Endometrial microvascular endothelial cells (primary cell): ENCODE data around the gene MAML3. TPM values are rescaled to one million over a fixed set of nuclear protein-coding genes. Genes with fewer than 3 reads are reported as not detected.

ENCODE experiments used
- in situ Hi-C: cut with HindIII; loops from 2 replicates; pipeline ENCODE4 v1.10.0; 2017; ENCODE audit warnings: low sequenced_read_pairs, low pct_unique_long_range_greater_than_20kb; ENCODE audit errors: inconsistent ontology term
- total RNA-seq: library from RNA; depleted of rRNA; stranded (reverse); fragments of >200 nt; gene quantifications from one replicate; pipeline ENCODE4 v1.2.3, GENCODE V29; 2015; ENCODE audit errors: inconsistent ontology term

Gene MAML3
- total RNA-seq, 1 donor from 2014 or later, result 9.7 TPM

DNA sequence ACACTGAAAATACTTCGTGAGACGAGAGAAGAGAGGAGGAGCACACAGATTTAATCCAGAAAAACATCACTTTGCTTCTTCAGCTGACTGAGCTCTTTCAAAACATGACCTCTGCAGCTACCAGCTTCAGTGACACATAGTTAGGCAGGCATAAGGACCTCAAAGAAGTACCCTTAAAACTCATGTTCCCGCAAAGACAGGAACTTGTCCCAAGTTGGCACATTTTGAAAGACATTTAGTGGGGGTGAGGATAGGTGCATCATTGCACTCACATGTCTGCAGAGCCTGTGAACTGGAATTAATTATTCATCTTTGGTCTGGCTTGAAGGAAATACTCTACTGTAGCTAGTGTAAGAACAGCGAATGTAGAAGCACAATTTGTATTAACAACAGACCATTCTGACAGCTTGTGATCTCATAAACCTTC, 266.6 kb downstream of the MAML3 start:
- in situ Hi-C loops, result loop anchor here (25.0 kb wide), 1 partner anchor 275 kb away; the partner anchor contains the start of gene MAML3

DNA sequence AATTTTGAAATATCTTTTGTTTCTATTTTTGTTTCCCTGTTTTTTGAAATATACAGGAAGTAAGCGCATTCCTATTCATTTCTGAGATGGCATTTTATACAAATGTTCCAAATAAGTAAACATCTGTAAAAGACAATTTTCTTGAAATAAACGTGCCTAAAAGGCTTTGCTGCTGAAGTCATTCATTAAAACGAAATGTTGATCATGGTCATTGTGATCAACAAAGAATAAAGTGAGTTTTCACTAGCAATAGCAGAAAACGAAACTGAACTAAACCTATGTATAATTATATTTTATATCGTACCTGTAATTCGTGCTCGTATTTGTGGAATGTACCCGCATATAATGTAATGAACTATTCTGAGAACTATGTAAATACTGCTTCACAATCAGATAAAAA, 267.2 kb downstream of the MAML3 start:
- in situ Hi-C loops, result loop anchor here (25.0 kb wide), 1 partner anchor 276 kb away; the partner anchor contains the start of gene MAML3

DNA sequence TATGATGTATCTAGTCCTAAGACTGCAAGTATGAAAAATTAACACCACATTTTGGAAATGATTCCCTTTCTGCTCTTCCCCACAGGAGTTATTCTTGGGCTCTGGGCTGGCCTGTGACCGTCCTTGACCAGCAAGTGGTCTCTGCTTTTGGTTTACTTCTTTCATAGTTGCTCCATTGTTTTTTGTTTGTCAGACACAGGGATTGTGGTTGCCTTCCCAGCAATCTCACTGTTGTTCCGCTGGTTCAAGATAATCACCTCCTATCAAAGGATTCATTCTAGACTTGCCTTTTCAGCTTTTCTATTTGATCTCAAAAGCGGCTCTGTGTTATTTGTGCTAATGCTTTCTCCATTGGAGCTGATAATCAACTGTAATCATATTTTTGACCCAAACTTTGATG, 269.5 kb downstream of the MAML3 start:
- in situ Hi-C loops, result loop anchor here (25.0 kb wide), 1 partner anchor 278 kb away; the partner anchor contains the start of gene MAML3

DNA sequence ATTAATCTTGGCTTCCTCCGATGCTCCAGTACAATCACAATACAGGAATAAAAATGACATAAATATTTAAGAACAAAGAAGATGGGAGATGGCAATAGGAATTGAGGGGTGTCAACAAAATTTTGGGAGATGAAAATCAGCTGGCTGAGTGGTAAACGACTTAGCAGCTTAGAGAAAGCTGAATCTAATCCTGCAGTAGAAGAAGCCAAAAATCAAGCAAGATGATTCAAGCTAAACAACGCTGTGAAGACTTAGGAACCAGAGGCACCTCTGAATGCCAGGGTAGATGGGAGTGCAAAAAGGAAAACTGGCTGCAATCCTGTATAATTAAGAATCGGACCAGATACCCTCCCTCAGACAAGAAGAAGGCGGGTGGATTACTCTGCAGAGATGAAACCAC, 273.1 kb downstream of the MAML3 start:
- in situ Hi-C loops, result loop anchor here (25.0 kb wide), 1 partner anchor 281 kb away; the partner anchor contains the start of gene MAML3

DNA sequence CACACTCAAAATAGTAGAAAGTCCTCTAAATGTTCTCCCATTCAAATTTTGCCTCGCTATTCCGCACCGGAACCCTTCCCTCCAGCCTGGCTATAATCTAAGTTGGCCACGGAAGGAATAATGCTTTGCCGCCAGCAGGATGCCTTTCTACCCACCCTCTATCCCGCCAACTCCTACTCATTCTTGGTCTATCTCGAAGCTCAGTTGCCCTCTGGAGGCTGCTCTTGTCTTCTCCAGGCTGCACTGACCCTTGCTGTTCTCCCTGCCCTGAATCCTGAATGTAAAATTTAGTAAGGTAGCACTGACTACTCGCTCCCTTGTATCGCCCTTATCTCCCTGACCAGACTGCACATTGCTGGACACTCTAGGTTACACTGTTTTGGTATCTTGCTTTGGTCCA, 275.9 kb downstream of the MAML3 start:
- in situ Hi-C loops, result loop anchor here (25.0 kb wide), 1 partner anchor 284 kb away; the partner anchor contains the start of gene MAML3

DNA sequence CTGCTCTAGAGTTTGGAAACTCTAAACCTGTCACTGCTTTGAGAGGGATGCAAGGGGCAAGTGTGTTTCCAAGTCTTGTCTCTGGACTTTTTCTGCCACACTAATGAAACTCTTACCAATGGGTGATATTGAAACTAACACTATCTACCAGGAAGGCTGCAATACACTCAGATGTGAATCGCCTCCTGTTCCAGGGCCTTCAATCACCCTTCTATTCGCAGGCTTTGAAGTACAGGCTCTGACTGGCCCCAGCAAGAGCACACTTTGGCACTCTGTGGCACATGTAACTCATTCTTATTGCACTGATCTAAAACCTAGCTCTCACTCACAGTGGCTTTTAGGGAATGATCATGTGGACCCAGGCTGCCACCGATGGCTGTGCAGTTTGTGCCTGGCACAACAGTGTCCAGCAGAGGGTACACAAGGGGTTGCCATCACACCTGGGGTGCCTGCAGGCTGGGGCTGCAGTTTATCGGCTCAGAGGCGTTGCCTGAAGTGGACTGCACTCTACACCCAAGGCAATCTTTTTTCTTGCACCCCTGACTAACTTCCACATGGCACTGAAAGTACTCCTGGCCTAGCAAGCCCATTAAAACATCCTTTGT, 277.5 kb downstream of the MAML3 start:
- in situ Hi-C loops, result loop anchor here (25.0 kb wide), 1 partner anchor 286 kb away; the partner anchor contains the start of gene MAML3

DNA sequence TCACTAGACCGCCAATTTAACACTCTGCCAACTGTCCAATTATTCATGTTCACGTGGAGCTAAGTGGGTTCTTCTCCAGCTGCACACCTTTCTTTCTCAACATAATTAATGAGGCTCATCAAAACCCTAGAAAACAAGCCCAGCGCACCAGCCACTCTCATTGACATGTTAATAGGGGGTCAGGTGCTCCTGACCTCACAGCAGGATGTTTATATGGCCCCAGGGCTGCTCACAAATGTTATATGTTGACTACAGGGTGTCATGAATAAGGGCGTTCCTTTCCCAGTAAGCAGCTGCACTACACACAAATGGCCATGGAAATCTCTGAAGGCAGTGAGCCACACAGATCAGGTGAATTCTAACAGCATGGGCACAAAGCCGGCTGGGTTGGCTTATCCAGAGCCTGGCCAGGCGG, 278.6 kb downstream of the MAML3 start:
- in situ Hi-C loops, result loop anchor here (25.0 kb wide), 1 partner anchor 287 kb away; the partner anchor contains the start of gene MAML3

DNA sequence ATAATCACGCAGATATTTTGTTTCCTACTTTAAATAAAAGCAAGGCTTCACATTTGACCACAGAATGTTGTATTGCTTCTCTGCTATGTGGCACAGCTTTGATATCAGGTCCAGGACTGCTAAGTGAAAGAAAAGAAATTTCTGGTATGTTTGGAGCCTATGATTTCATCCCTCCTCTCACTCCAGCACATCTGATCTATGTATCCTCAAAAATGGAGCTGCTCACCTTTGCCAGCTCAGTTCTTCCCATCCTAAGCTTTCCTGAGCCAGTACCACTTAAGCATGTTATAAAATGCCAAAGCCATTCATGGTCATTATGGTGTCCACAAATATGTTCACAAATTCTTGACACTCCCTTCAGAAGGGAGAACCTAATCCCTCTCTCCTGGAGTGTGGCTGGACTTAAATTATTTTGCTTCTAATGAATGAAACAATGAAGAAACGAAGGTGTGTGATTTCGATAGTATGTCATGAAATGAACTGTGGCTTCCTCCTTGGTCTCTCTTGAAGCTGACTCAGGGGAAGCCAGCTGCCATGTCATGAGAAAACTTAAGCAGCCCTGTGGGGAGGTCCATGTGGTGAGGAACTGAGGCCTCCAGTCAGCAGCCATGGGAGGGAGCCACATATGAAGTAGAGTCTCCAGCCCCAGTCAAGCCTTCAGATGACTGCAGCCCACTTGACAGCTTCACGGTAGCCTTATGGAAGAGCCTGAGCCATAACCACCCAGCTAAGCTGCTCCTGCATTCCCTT, 280.7 kb downstream of the MAML3 start:
- in situ Hi-C loops, result no loop called here

DNA sequence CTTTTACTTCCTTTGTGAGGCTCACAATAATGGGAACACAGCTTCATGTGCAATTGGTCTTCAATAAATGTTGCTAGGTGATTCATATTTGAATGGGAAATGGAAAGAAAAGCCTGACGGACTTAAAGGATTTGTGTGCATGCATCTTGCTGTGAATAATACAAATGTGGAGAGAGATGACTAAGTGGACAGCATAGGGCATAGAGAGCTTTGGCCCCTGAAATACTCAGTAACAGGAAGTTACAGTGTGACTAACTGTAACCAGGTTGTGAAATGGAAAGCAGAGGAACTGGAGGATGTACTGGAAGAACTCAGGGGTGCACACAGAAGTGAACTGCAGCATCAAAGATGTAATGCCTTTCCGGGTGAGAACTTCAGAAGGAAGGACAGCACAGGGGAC, 281.7 kb downstream of the MAML3 start:
- in situ Hi-C loops, result no loop called here

DNA sequence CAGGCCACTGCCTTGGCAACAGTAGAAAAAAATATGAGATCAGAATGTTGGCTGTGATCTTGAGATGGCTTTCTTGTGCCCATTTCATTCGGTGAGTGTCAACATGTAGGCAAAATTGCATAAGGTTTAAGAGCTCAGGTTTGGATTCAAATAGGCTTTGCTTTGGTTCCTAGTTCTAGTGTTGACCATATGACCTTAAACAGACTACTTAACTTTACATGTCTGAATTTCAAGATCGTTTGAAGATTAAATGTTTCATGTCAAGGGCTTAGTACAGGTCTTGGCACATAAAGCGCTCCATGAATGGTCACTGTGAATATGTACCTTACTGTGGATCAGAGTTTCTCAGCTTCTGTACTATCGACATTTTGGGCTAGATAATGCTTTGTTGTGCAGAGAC, 284.2 kb downstream of the MAML3 start:
- in situ Hi-C loops, result no loop called here

DNA sequence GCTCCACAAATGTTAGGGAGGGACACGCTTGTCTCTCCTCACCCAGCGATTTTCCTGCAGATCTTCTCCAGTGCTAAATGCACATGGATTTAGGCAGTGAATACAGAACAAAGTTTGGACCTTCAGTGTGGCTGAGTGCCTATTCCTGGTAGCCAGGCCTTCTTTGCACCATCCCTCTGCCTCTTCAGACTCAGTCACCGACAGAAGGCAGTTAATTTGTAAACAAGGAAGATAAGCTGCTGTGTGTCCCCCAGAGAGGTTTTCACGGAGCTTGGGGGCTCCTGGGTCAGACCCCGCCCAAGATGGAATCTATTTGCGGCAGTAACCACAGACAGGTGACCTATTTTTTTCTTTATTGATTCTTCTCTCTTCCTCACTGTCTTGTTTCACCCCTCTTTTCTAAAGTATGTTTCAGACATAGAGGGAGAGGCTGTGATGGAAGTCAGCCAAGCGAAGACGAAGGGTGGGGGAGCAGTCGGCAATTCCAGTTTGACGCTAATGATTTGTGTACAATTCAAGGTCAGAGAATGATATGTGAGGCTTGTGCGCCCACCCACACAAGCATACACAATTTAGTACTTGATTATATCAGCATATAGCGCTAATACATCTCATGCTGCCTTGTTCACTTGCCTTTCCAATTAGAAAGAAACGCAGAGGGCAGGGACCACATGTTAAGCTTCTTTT, 287.6 kb downstream of the MAML3 start:
- in situ Hi-C loops, result no loop called here

DNA sequence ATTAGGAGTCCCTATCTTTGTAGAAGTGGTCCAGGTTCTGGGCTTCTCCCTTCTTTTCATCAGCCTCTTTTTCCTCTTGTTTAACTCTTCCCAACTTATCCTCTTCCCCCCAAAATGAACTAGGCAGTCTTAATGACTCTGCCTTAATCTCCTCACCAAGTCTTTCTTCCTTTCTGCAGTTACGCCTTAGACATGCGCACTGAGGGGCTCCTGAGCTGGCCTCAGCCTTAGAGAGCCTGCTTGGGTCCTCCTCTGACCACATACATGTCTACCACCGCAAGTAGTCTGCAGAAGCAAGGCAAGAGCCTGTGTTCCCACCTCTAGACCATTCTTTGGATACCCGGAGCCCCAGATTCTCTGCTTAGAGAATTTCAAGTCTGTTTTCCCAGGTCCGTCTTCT, 288.4 kb downstream of the MAML3 start:
- in situ Hi-C loops, result no loop called here

DNA sequence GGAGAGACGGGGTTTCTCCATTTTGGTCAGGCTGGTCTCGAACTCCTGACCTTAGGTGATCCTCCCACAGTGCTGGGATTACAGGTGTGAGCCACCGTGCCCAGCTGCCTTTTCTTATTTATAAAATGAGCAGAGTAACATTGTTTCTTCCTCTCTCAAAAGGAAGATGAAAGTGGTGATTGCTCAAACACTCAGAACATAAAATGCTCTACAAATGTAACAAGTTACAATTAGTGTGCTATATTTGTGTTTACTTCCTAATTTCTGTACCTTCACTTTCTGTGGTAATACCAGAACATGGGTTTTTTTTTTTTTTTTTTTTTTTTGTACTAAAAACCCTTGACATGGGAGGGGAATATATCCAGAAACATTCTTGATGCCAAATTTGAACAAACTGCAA, 290.5 kb downstream of the MAML3 start:
- in situ Hi-C loops, result no loop called here

DNA sequence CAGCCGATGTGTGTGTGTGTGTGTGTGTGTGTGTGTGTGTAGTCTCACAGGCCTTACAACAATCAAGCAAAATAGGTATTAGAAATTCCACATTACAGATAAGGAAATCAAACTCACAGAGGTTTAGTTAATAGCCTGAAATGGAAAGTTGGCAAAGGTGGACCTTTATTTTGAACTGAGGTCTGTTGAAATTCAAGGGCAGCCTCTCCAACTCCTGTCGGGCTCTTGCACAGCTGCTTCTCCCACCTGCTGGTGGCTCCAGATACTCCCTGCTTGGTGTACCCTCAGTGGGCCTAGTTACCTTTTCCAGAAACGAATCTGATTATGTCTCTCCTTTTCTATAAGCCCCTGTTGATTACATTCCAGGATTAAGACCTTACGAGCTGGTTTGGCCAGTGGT, 292.5 kb downstream of the MAML3 start:
- in situ Hi-C loops, result no loop called here

DNA sequence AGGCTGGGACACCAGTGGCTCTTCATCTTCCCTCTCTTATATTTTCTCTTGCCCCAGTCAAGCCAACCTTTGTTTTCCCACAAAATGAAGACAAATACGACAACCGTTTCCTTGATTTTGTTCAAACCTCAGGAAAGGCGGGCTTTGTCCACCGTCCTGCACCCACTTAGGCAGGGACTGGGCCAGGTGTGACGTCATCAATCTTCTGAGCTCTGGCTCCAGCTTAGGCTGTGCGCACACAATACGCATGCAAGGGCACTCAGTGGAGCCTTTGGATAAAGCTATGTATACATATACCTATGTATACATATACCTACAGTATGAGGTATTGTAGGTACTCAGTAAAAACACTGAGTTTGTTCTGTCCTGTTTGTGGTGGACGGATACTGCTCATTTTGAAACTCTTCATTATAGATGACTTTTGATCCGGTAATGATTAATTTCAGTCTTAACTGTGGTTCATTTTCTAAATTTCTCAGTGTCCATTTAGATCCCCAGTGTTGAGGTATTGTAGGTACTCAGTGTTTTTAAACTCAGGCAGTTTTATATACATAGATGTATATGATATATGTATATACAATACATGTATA, 293.5 kb downstream of the MAML3 start:
- in situ Hi-C loops, result no loop called here

DNA sequence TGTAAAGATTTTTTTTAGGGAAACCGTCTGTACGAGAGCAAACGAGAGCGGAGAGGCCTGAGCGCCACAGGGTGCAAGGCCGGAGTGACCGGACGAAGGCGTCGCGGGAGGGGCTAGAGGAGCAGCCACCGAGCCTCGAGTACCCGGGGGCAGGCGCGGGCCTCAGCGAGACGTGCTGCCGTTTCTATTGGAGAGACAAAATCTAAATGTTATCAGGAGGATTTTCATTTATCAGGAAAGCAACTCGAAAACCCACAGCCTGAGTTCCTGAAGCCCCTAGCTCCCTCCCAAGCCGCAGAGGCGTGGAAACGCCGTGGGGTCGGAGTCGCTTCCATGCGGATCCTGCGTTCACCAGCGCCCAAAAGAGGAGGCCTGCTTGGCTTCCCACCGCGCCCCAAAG, 294.1 kb downstream of the MAML3 start:
- in situ Hi-C loops, result no loop called here

DNA sequence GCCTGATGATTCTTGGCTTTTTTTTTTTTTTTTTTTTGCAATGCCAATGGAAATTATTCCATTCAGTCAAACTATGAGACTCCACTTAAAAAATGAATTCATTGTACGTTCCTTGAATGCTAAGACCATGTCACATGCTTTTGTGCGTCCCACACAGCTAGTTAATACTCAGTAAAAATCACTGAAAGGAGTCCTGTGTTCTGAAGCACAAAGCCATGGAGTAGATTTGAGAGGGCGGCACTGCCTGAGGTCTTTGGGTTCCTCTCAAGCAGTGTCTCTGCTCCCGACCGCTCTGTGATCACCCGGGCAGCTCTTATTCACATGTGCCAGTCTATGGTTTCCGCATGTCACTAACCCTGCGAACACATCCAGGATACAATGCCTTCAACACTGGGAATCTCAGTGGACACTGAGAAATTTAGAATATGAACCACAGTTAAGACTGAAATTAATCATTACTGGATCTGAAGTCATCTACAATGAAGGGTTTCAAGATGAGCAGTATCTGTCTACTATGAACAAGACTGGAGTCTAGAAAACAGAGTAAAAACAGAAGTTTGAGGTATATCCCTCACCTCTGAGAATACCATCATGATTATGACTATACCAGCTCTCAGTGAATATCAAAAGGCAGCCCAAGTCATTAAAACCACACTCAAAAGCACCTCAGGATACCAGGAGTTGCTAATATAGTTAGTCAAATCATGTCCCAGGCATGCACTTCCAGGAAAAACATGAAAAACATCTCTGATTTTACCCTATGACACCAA, 295.4 kb downstream of the MAML3 start:
- in situ Hi-C loops, result no loop called here

DNA sequence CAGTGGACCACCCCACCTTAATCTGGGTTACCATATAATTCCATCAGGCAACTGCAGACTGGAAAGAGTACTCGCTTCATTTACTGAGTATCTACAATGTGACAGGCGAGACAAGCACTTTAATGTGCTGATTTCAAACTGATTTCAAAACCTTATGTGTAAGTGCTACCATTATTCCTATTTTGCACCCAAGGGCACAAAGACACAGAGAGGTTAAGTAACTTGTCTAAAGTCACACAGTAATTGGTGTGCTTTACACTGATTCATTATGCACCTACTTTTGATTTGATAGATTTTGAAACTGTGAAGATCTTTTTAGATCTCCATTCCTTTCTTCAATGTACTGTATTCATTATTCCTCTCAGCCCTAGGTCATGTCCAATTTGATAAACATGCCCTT, 296.0 kb downstream of the MAML3 start:
- in situ Hi-C loops, result no loop called here

DNA sequence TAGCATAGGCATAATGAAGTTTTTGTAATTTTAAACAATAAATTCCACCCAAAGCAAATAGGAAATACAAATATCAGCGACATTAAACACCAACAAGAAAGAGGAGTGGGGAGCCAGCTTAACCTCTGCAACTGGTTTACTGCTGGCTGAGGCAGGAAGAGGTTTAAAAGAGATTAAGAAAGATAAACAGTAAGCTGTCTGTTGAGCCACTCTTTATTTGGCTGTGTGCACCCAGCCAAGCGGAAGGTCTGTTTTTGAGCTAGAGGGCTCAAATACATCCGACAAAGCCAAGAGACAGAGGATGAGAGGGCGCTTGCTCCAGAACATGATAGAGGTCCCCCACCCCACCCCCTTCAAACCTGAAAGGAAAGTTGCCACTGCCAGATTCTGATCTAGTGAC, 297.0 kb downstream of the MAML3 start:
- in situ Hi-C loops, result no loop called here
